Measurements from ENCODE around the gene CAVIN2.

GRCh38 chr2:191818133-191818532 lies 28.8 kb downstream of the CAVIN2 start:
- TF ChIP-seq JUN (IDR thresholded peaks at IDR 0.05; ENCODE audit: borderline replicate concordance, insufficient read depth, insufficient read length, low read depth) (no peak), CTCF (IDR thresholded peaks at IDR 0.05; ENCODE audit: extremely low read depth in 1 of 2, insufficient read depth in 1 of 2, low read depth in 1 of 2, low read length in 2 of 2) (no peak)
